Sigmoid colon (tissue), 4 donors: ENCODE data around the gene IKZF1.

ENCODE experiments used
- EP300 ChIP-seq, 4 donors: sonication (generic); formaldehyde crosslinking; IDR thresholded peaks; one replicate each; pipeline ENCODE4 v1.6.1; 2017; ENCODE audit warnings: antibody characterized with exemption in 4 of 4
- POLR2A ChIP-seq, 2 donors: fragments of 450-650 bp; IDR thresholded peaks; one replicate each; pipeline ENCODE4 v1.6.1; 2016; ENCODE audit warnings: antibody characterized with exemption in 2 of 2, mild to moderate bottlenecking in 2 of 2, moderate library complexity in 2 of 2
- POLR2AphosphoS5 ChIP-seq, 4 donors: sonication (generic); formaldehyde crosslinking; IDR thresholded peaks; one replicate each; pipeline ENCODE4 v1.6.1; 2017; ENCODE audit warnings: antibody characterized with exemption in 4 of 4
- TF ChIP-seq, protein P1 (sequence below), 4 experiments: fragments of 450-650 bp in 3 of 4; fragments of 200-600 bp in 1 of 4; IDR thresholded peaks; one replicate each; pipeline ENCODE4 v1.5.1; 2016 to 2019; ENCODE audit warnings: antibody characterized with exemption in 4 of 4, mild to moderate bottlenecking in 3 of 4, moderate library complexity in 2 of 4

DNA sequence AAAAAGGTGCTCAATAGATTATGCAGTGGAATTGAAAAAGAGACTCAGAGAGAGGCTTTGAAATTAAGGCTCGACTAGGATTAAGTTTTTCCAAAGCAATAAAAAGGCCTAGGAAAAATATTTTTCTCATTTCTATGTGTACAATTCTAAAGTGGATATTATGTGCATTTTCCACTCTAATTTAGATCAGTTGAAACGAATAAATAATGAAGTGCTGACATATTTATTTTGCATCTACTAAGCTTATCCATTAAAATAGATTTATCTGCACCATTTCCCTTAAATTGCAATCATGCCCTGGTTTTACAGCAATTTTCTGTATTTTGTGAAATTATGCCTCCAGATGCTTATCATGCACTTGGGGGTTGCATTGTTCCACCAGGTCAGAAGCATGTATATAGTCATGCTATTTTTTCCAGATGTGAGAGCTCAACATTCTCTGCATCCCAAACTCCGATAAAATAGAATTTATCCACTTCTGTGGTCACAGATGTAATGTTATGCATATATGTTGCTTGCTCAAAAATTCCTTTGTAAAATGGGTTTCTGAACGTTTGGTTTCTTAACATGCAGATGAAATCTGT, 127.3 kb downstream of the IKZF1 start:
- TF ChIP-seq, protein P1, sequence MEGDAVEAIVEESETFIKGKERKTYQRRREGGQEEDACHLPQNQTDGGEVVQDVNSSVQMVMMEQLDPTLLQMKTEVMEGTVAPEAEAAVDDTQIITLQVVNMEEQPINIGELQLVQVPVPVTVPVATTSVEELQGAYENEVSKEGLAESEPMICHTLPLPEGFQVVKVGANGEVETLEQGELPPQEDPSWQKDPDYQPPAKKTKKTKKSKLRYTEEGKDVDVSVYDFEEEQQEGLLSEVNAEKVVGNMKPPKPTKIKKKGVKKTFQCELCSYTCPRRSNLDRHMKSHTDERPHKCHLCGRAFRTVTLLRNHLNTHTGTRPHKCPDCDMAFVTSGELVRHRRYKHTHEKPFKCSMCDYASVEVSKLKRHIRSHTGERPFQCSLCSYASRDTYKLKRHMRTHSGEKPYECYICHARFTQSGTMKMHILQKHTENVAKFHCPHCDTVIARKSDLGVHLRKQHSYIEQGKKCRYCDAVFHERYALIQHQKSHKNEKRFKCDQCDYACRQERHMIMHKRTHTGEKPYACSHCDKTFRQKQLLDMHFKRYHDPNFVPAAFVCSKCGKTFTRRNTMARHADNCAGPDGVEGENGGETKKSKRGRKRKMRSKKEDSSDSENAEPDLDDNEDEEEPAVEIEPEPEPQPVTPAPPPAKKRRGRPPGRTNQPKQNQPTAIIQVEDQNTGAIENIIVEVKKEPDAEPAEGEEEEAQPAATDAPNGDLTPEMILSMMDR (IDR thresholded peaks at IDR 0.05) = no peak
- TF ChIP-seq POLR2AphosphoS5 (IDR thresholded peaks at IDR 0.05) (no peak), EP300 (IDR thresholded peaks at IDR 0.05) (no peak), POLR2A (IDR thresholded peaks at IDR 0.05) (no peak)
